H1 (cell line): ENCODE results near the gene C18orf54. TPM values are rescaled to one million over a fixed set of nuclear protein-coding genes. Genes with fewer than 3 reads are reported as not detected.

Experiments used
- RAD21 ChIP-seq, 2 experiments: IDR thresholded peaks in 1 of 2; conservative IDR thresholded peaks in 1 of 2; 2 replicates each; pipeline ENCODE4 v1.6.1; 2011; ENCODE audit warnings: low read depth in 2 of 2, low read length in 2 of 2, improper control_type of control experiment in 1 of 2, inconsistent platforms in 1 of 2, mild to moderate bottlenecking in 1 of 2, moderate library complexity in 1 of 2
- polyA plus RNA-seq, 7 experiments: library from polyadenylated mRNA; depleted of rRNA in 3 of 7; stranded (reverse) in 5 of 7; unstranded in 2 of 7; fragments of >200 nt in 5 of 7; fragments of 200-250 nt in 2 of 7; gene quantifications; 1 replicate in 5 of 7; 2 replicates in 1 of 7; 4 replicates in 1 of 7; pipeline versions ENCODE4 v1.2.1 to v1.2.3, GENCODE V29; 2011 to 2013; ENCODE audit warnings: missing spikeins in 2 of 7, mixed read lengths in 2 of 7
- total RNA-seq: library from RNA; stranded (reverse); fragmentation: NEBNext Ultra II Directional; extraction: Animal tissue kit (Norgen Biotek cat#: 25700); gene quantifications from 2 replicates; pipeline ENCODE4 v1.2.1, GENCODE V29; 2021
- TF ChIP-seq, protein P1 (sequence below): IDR thresholded peaks from 2 replicates; pipeline ENCODE4 v1.6.1; 2012; ENCODE audit warnings: inconsistent platforms

The C18orf54 gene
- total and polyA plus RNA-seq, 2 of the 8 experiments (the other 6 are each of a cell fraction or from before 2014, with no cell fraction given), result 6.7 to 30.9 TPM

DNA sequence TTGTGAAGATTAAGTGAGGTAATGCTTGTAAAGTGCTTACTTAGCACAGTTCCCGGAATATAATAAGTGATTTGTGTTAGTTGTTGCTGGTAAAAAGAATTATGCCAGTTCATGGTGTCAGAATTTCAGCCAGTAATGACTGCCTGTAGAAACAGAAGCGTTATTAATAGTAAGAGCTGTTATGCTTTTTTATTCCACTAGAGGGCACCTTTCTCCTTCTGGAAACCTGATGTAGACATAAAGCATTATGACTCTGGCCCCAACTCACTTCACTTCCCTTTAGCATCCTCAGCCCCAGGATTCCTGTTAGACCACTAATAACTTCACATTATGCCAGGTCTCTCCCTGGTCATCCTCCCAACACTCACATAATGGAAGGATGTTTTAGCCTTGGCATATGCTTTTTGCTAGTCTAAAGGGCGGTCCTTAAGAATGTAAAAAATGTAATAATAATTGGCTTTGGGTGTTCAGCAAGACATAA is 34.9 kb downstream of the C18orf54 start (continued):
- TF ChIP-seq RAD21 (IDR thresholded peaks at IDR 0.05 in 1 of 2, conservative IDR thresholded peaks at IDR 0.05 in 1 of 2; ENCODE audit: low read depth in 2 of 2, low read length in 2 of 2), result peak; percentile 80 to 84
- TF ChIP-seq, protein P1, sequence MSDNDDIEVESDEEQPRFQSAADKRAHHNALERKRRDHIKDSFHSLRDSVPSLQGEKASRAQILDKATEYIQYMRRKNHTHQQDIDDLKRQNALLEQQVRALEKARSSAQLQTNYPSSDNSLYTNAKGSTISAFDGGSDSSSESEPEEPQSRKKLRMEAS, result no peak
